ENCODE results near the gene MAP4K2.

MAP4K2 gene

GRCh38 chr11:64753019-64753379 lies 50.0 kb downstream of the MAP4K2 start:
- H3K79me2 ChIP-seq (ENCODE audit: insufficient read depth, low read length), result no peaks in the 10 kb centered on the region
- no peaks in the 10 kb centered on the region for H4K20me1 ChIP-seq (ENCODE audit: insufficient read depth, low read length)
- H3K27me3 ChIP-seq (ENCODE audit: insufficient read depth, low read length, poor library complexity), result no peaks in the 10 kb centered on the region
- H3K9me3 ChIP-seq (ENCODE audit: insufficient read depth, low read length, severe bottlenecking), result no peaks in the 10 kb centered on the region
- H2AFZ ChIP-seq (ENCODE audit: low read depth, low read length), result no peak overlapping the region
- no peak overlapping the region for H3K4me3 ChIP-seq (ENCODE audit: low read depth in 1 of 2, low read length in 2 of 2)
- TF ChIP-seq CTCF (IDR thresholded peaks at IDR 0.05; ENCODE audit: borderline replicate concordance, extremely low read depth, low read length, poor library complexity, severe bottlenecking), result no peak
- no peak for TF ChIP-seq EZH2 (IDR thresholded peaks at IDR 0.05; ENCODE audit: borderline replicate concordance, low read depth, low read length, severe bottlenecking)
- H3K4me1 ChIP-seq (ENCODE audit: insufficient read depth, low read length), result no peaks in the 10 kb centered on the region
- no peaks in the 10 kb centered on the region for H3K36me3 ChIP-seq (ENCODE audit: insufficient read depth, low read length)
- no peak overlapping the region for H3K4me2 ChIP-seq (ENCODE audit: insufficient read depth, low read length)
- DNase-seq, result no peak
- no peak for ATAC-seq (ENCODE audit: insufficient read depth, low read depth)
- no peak overlapping the region for H3K9ac ChIP-seq (ENCODE audit: low read depth, low read length)
- no peak overlapping the region for H3K27ac ChIP-seq (ENCODE audit: low read length)

- no peak overlapping the region for H3K4me3 ChIP-seq (ENCODE audit: low read depth in 1 of 2, low read length in 2 of 2)
- no peak overlapping the region for H3K27ac ChIP-seq (ENCODE audit: low read length)
- H2AFZ ChIP-seq (ENCODE audit: low read depth, low read length), result no peak overlapping the region
- H3K4me2 ChIP-seq (ENCODE audit: insufficient read depth, low read length), result no peak overlapping the region
- H3K9ac ChIP-seq (ENCODE audit: low read depth, low read length), result no peak overlapping the region
- no peak for DNase-seq
- H3K79me2 ChIP-seq (ENCODE audit: insufficient read depth, low read length), result no peaks in the 10 kb centered on the region
- H3K4me1 ChIP-seq (ENCODE audit: insufficient read depth, low read length), result no peaks in the 10 kb centered on the region
- no peaks in the 10 kb centered on the region for H3K9me3 ChIP-seq (ENCODE audit: insufficient read depth, low read length, severe bottlenecking)
- no peaks in the 10 kb centered on the region for H3K36me3 ChIP-seq (ENCODE audit: insufficient read depth, low read length)
- H4K20me1 ChIP-seq (ENCODE audit: insufficient read depth, low read length), result no peaks in the 10 kb centered on the region
- ATAC-seq (ENCODE audit: insufficient read depth, low read depth), result no peak
- no peak for TF ChIP-seq CTCF (IDR thresholded peaks at IDR 0.05; ENCODE audit: borderline replicate concordance, extremely low read depth, low read length, poor library complexity, severe bottlenecking)
- H3K27me3 ChIP-seq (ENCODE audit: insufficient read depth, low read length, poor library complexity), result no peaks in the 10 kb centered on the region
These were observed 50.6 kb downstream of the MAP4K2 start for GRCh38 chr11:64752175-64752970.

GRCh38 chr11:64751580-64751979 lies 51.4 kb downstream of the MAP4K2 start:
- no peak for TF ChIP-seq CTCF (IDR thresholded peaks at IDR 0.05; ENCODE audit: borderline replicate concordance, extremely low read depth, low read length, poor library complexity, severe bottlenecking)
- no peak for TF ChIP-seq EZH2 (IDR thresholded peaks at IDR 0.05; ENCODE audit: borderline replicate concordance, low read depth, low read length, severe bottlenecking)
- Histone ChIP-seq H3K79me2 (ENCODE audit: insufficient read depth, low read length) (no peaks in the 10 kb centered on the region), H3K36me3 (ENCODE audit: insufficient read depth, low read length) (no peaks in the 10 kb centered on the region), H2AFZ (ENCODE audit: low read depth, low read length) (no peak overlapping the region), H3K9me3 (ENCODE audit: insufficient read depth, low read length, severe bottlenecking) (no peaks in the 10 kb centered on the region), H3K4me3 (ENCODE audit: low read depth in 1 of 2, low read length in 2 of 2) (no peak overlapping the region), H3K27me3 (ENCODE audit: insufficient read depth, low read length, poor library complexity) (no peaks in the 10 kb centered on the region), H3K9ac (ENCODE audit: low read depth, low read length) (no peak overlapping the region), H3K4me1 (ENCODE audit: insufficient read depth, low read length) (peaks cover under 1% of the 10 kb centered on the region; the same call in 1 of the 2 replicates), H3K27ac (ENCODE audit: low read length) (no peak overlapping the region), H4K20me1 (ENCODE audit: insufficient read depth, low read length) (no peaks in the 10 kb centered on the region), H3K4me2 (ENCODE audit: insufficient read depth, low read length) (no peak overlapping the region)
- ATAC-seq (ENCODE audit: insufficient read depth, low read depth) (no peak), DNase-seq (no peak)
